HEK293 (cell line): ENCODE results near the gene COL24A1.

ENCODE experiments used
- CTCF ChIA-PET: fragments of 350-600 bp; formaldehyde crosslinking; extraction: SDS; loops from one replicate; lab custom pipeline; 2021; ENCODE audit warnings: antibody characterized with exemption; lab: Yijun Ruan, JAX
- POLR2A ChIA-PET: fragments of 300-600 bp; formaldehyde crosslinking; extraction: SDS; loops from one replicate; lab custom pipeline; 2020; ENCODE audit warnings: antibody characterized with exemption, inconsistent platforms; lab: Yijun Ruan, JAX
- H3K27ac ChIP-seq: fragments of 200-500 bp; sonication (Bioruptor generic); 2 replicates; pipeline ENCODE4 v1.5.1; 2014; ENCODE audit warnings: low read depth, low read length, control low read depth, inconsistent platforms; ENCODE audit errors: extremely low read depth
- H3K36me3 ChIP-seq, 2 experiments: fragments of 200-500 bp in 1 of 2; sonication (Bioruptor generic) in 1 of 2; 1 replicate in 1 of 2; 2 replicates in 1 of 2; pipeline ENCODE4 v1.5.1; 2014 to 2017; ENCODE audit warnings: inconsistent platforms in 2 of 2, low read length in 2 of 2; ENCODE audit not compliant: control insufficient read depth in 2 of 2, insufficient read depth in 1 of 2
- H3K4me1 ChIP-seq: fragments of 200-500 bp; sonication (Bioruptor generic); 2 replicates; pipeline ENCODE4 v1.5.1; 2014; ENCODE audit warnings: mild to moderate bottlenecking, low read length, inconsistent platforms; ENCODE audit not compliant: control insufficient read depth, insufficient read depth
- H3K4me3 ChIP-seq: 2 replicates; pipeline ENCODE4 v1.5.1; 2011; ENCODE audit warnings: low read depth, mild to moderate bottlenecking, control low read depth, low read length, moderate library complexity
- H3K9me3 ChIP-seq: fragments of 200-500 bp; sonication (Bioruptor generic); 2 replicates; pipeline ENCODE4 v1.5.1; 2014; ENCODE audit warnings: low read depth, low read length, inconsistent platforms; ENCODE audit not compliant: control insufficient read depth, insufficient read depth
- HIC1 ChIP-seq: fragments of 450-650 bp; formaldehyde crosslinking; IDR thresholded peaks from 2 replicates; pipeline ENCODE4 v1.5.1; 2016; ENCODE audit warnings: missing biosample characterization, missing genetic modification characterization
- PRDM1 ChIP-seq: fragments of 450-650 bp; formaldehyde crosslinking; IDR thresholded peaks from 2 replicates; pipeline ENCODE4; 2016; ENCODE audit warnings: missing biosample characterization, missing genetic modification characterization
- PRDM4 ChIP-seq: fragments of 450-650 bp; formaldehyde crosslinking; IDR thresholded peaks from 2 replicates; pipeline ENCODE4 v1.5.1; 2017; ENCODE audit warnings: missing biosample characterization, missing genetic modification characterization
- REPIN1 ChIP-seq: fragments of 450-650 bp; formaldehyde crosslinking; IDR thresholded peaks from 2 replicates; pipeline ENCODE4 v1.5.1; 2017; ENCODE audit warnings: missing biosample characterization, missing genetic modification characterization, low read depth
- TCF7L2 ChIP-seq: IDR thresholded peaks from 2 replicates; pipeline ENCODE4 v1.6.1; 2011; ENCODE audit warnings: low read depth, mild to moderate bottlenecking, inconsistent platforms, low read length, moderate library complexity, borderline replicate concordance
- ZBTB10 ChIP-seq: fragments of 450-650 bp; formaldehyde crosslinking; IDR thresholded peaks from 2 replicates; pipeline ENCODE4 v1.5.1; 2016; ENCODE audit warnings: missing biosample characterization, missing genetic modification characterization
- ZBTB20 ChIP-seq: fragments of 450-650 bp; formaldehyde crosslinking; IDR thresholded peaks from 2 replicates; pipeline ENCODE4 v1.5.1; 2016; ENCODE audit warnings: missing biosample characterization, missing genetic modification characterization
- ZBTB21 ChIP-seq: fragments of 450-650 bp; formaldehyde crosslinking; IDR thresholded peaks from 2 replicates; pipeline ENCODE4 v1.5.1; 2017; ENCODE audit warnings: missing biosample characterization, missing genetic modification characterization
- ZBTB49 ChIP-seq: fragments of 450-650 bp; formaldehyde crosslinking; IDR thresholded peaks from 2 replicates; pipeline ENCODE4 v1.5.1; 2016; ENCODE audit warnings: missing biosample characterization, missing genetic modification characterization, low read depth
- ZFP3 ChIP-seq: fragments of 450-650 bp; formaldehyde crosslinking; IDR thresholded peaks from 2 replicates; pipeline ENCODE4 v1.5.1; 2016; ENCODE audit warnings: low read depth, missing biosample characterization, missing genetic modification characterization
- ZNF132 ChIP-seq: fragments of 450-650 bp; formaldehyde crosslinking; IDR thresholded peaks from 2 replicates; pipeline ENCODE4 v1.5.1; 2017; ENCODE audit warnings: missing biosample characterization, missing genetic modification characterization, borderline replicate concordance
- ZNF211 ChIP-seq: fragments of 450-650 bp; formaldehyde crosslinking; IDR thresholded peaks from 2 replicates; pipeline ENCODE4 v1.5.1; 2016; ENCODE audit warnings: low read depth, missing biosample characterization, missing genetic modification characterization
- ZNF26 ChIP-seq: fragments of 450-650 bp; formaldehyde crosslinking; IDR thresholded peaks from 2 replicates; pipeline ENCODE4 v1.5.1; 2016; ENCODE audit warnings: missing biosample characterization, missing genetic modification characterization
- ZNF302 ChIP-seq: fragments of 450-650 bp; formaldehyde crosslinking; IDR thresholded peaks from 2 replicates; pipeline ENCODE4 v1.5.1; 2016; ENCODE audit warnings: missing biosample characterization, missing genetic modification characterization, low read depth
- ZNF571 ChIP-seq: fragments of 450-650 bp; formaldehyde crosslinking; IDR thresholded peaks from 2 replicates; pipeline ENCODE4 v1.5.0; 2017; ENCODE audit warnings: missing biosample characterization, missing genetic modification characterization
- ZNF629 ChIP-seq: fragments of 450-650 bp; formaldehyde crosslinking; IDR thresholded peaks from 2 replicates; pipeline ENCODE4 v1.5.1; 2017; ENCODE audit warnings: missing biosample characterization, missing genetic modification characterization
- ZNF664 ChIP-seq: fragments of 450-650 bp; formaldehyde crosslinking; IDR thresholded peaks from 2 replicates; pipeline ENCODE4 v1.5.1; 2016; ENCODE audit warnings: missing biosample characterization, missing genetic modification characterization
- ZNF785 ChIP-seq: fragments of 450-650 bp; formaldehyde crosslinking; IDR thresholded peaks from 2 replicates; pipeline ENCODE4 v1.5.1; 2016; ENCODE audit warnings: missing biosample characterization, missing genetic modification characterization
- ZSCAN16 ChIP-seq: fragments of 450-650 bp; formaldehyde crosslinking; IDR thresholded peaks from 2 replicates; pipeline ENCODE4 v1.5.1; 2016; ENCODE audit warnings: missing biosample characterization, missing genetic modification characterization
- ZXDB ChIP-seq: fragments of 450-650 bp; formaldehyde crosslinking; IDR thresholded peaks from 2 replicates; pipeline ENCODE4 v1.5.1; 2016; ENCODE audit warnings: missing biosample characterization, missing genetic modification characterization

Gene COL24A1

GRCh38 chr1:85748120-85748519 is 408.5 kb downstream of the COL24A1 start (continued):
- no peak for TF ChIP-seq ZBTB10
- TF ChIP-seq ZNF571 (tag by site-specific recombination): no peak
- TF ChIP-seq ZNF629 (tag by site-specific recombination): no peak
- TF ChIP-seq REPIN1 (tag by site-specific recombination): no peak
- TF ChIP-seq ZNF211 (tag by site-specific recombination): no peak
- TF ChIP-seq PRDM4 (tag by site-specific recombination): no peak
- TF ChIP-seq TCF7L2: no peak
- no peak for TF ChIP-seq HIC1 (tag by site-specific recombination)
- TF ChIP-seq ZBTB49: no peak
- no peak for TF ChIP-seq ZNF132 (tag by site-specific recombination)
- TF ChIP-seq PRDM1 (tag by site-specific recombination): no peak

GRCh38 chr1:85746777-85747176 is 409.8 kb downstream of the COL24A1 start:
- Histone ChIP-seq H3K4me3 (no peak overlapping the region), H3K27ac (no peak overlapping the region), H3K36me3 (no peaks in the 10 kb centered on the region), H3K9me3 (no peaks in the 10 kb centered on the region), H3K4me1 (no peaks in the 10 kb centered on the region)
- TF ChIP-seq ZXDB: no peak
- no peak for TF ChIP-seq ZNF664 (tag by site-specific recombination)
- TF ChIP-seq ZSCAN16 (tag by site-specific recombination): no peak
- TF ChIP-seq ZFP3 (tag by site-specific recombination): no peak
- no peak for TF ChIP-seq ZNF785 (tag by site-specific recombination)
- TF ChIP-seq ZNF302 (tag by site-specific recombination): no peak
- TF ChIP-seq ZBTB20 (tag by site-specific recombination): no peak
- no peak for TF ChIP-seq ZBTB21 (tag by site-specific recombination)
- no peak for TF ChIP-seq ZNF26 (tag by site-specific recombination)
- POLR2A ChIA-PET: no interaction called here
- CTCF ChIA-PET: no interaction called here
